NOMO-1 treated with dmso at 0.1 percent for 144 hours (cell line): Measurements from ENCODE around the gene RASA3.
A peak's percentile ranks its signal among the peaks of the same experiment; 100 is the strongest.
"Not testable (repeated sequence)": the region's sequence is repeated elsewhere in the genome, so short reads cannot be mapped to it uniquely, and the experiment has no call there.

Experiments
- DNase-seq: peaks from one replicate; lab custom pipeline; 2025; ENCODE audit not compliant: unreplicated experiment; lab: John Stamatoyannopoulos, UW

The RASA3 gene

GRCh38 chr13:114127473-114128347 lies 4.7 kb downstream of the RASA3 start:
- DNase-seq: no peak

- DNase-seq: no peak
Measured at GRCh38 chr13:114126789-114127472, 5.5 kb downstream of the RASA3 start.

- DNase-seq: not testable (repeated sequence)
Measured at GRCh38 chr13:114126086-114126485, 6.3 kb downstream of the RASA3 start.

- no peak for DNase-seq
Measured at GRCh38 chr13:114125589-114125988, 6.8 kb downstream of the RASA3 start.

- peak; percentile 23 for DNase-seq
Measured at GRCh38 chr13:114124921-114125320, 7.5 kb downstream of the RASA3 start.

GRCh38 chr13:114124431-114124830 lies 8.0 kb downstream of the RASA3 start:
- DNase-seq: no peak

- no peak for DNase-seq
Measured at GRCh38 chr13:114123876-114124275, 8.5 kb downstream of the RASA3 start.

- DNase-seq: no peak
Measured at GRCh38 chr13:114123448-114123847, 9.0 kb downstream of the RASA3 start.

- DNase-seq: no peak
Measured at GRCh38 chr13:114122591-114123211, 9.7 kb downstream of the RASA3 start.

GRCh38 chr13:114122127-114122511 lies 10.3 kb downstream of the RASA3 start:
- no peak for DNase-seq

GRCh38 chr13:114121496-114122126 lies 10.8 kb downstream of the RASA3 start:
- DNase-seq: no peak

- no peak for DNase-seq
Measured at GRCh38 chr13:114121031-114121430, 11.4 kb downstream of the RASA3 start.

- no peak for DNase-seq
Measured at GRCh38 chr13:114120591-114121011, 11.8 kb downstream of the RASA3 start.

GRCh38 chr13:114119196-114119595 lies 13.2 kb downstream of the RASA3 start:
- DNase-seq: no peak

- no peak for DNase-seq
Measured at GRCh38 chr13:114118511-114119123, 13.8 kb downstream of the RASA3 start.

- no peak for DNase-seq
Measured at GRCh38 chr13:114118086-114118485, 14.3 kb downstream of the RASA3 start.

GRCh38 chr13:114117341-114117874 lies 15.0 kb downstream of the RASA3 start:
- not testable (repeated sequence) for DNase-seq

GRCh38 chr13:114116734-114117133 lies 15.7 kb downstream of the RASA3 start:
- DNase-seq: no peak

GRCh38 chr13:114115796-114116195 lies 16.6 kb downstream of the RASA3 start:
- DNase-seq: no peak

- peak; percentile 89 for DNase-seq
Measured at GRCh38 chr13:114115191-114115671, 17.2 kb downstream of the RASA3 start.
